NCI-H526 treated with DMSO at 0.1 percent for 48 hours (cell line): ENCODE data around the gene TRMO.
A peak's percentile ranks its signal among the peaks of the same experiment; 100 is the strongest.

Experiments used
- DNase-seq: peaks from one replicate; lab custom pipeline; 2025; lab: John Stamatoyannopoulos, UW

TRMO gene

GRCh38 chr9:97938081-97938644 lies 15.9 kb upstream of the TRMO start, which contains the start of gene HEMGN:
Gene HEMGN, minus strand, starts transcription at chr9:97938172. Its CDS starts 36 bp downstream, at chr9:97938136.
- no peak for DNase-seq

GRCh38 chr9:97936998-97937397 lies 14.7 kb upstream of the TRMO start:
- no peak for DNase-seq

- no peak for DNase-seq
Observed at GRCh38 chr9:97935276-97935675, 13.0 kb upstream of the TRMO start.

- DNase-seq = peak; percentile 83
Observed at GRCh38 chr9:97934321-97935115, 12.2 kb upstream of the TRMO start.

GRCh38 chr9:97933297-97933998 lies 11.1 kb upstream of the TRMO start:
- DNase-seq = no peak

- DNase-seq = no peak
Observed at GRCh38 chr9:97930972-97931371, 8.7 kb upstream of the TRMO start.

- DNase-seq = no peak
Observed at GRCh38 chr9:97928986-97929604, 6.8 kb upstream of the TRMO start.

GRCh38 chr9:97925497-97926334 lies 3.4 kb upstream of the TRMO start:
- DNase-seq = no peak

GRCh38 chr9:97924386-97924785 lies 2.1 kb upstream of the TRMO start:
- no peak for DNase-seq

GRCh38 chr9:97923529-97924108 lies 1.3 kb upstream of the TRMO start:
- DNase-seq = peak; percentile 69

- DNase-seq = no peak
Observed at GRCh38 chr9:97919217-97919813, 3.0 kb downstream of the TRMO start.

- DNase-seq = no peak
Observed at GRCh38 chr9:97918611-97919010, 3.7 kb downstream of the TRMO start.

- no peak for DNase-seq
Observed at GRCh38 chr9:97911970-97912369, 10.3 kb downstream of the TRMO start.

- no peak for DNase-seq
Observed at GRCh38 chr9:97911528-97911927, 10.8 kb downstream of the TRMO start.

GRCh38 chr9:97910357-97910756 lies 11.9 kb downstream of the TRMO start:
- DNase-seq = no peak

- no peak for DNase-seq
Observed at GRCh38 chr9:97908705-97909104, 13.6 kb downstream of the TRMO start.

- DNase-seq = no peak
Observed at GRCh38 chr9:97907632-97908031, 14.7 kb downstream of the TRMO start.

GRCh38 chr9:97907046-97907445 lies 15.3 kb downstream of the TRMO start:
- no peak for DNase-seq

- no peak for DNase-seq
Observed at GRCh38 chr9:97906236-97906831, 16.0 kb downstream of the TRMO start.

GRCh38 chr9:97905228-97905627 lies 17.1 kb downstream of the TRMO start:
- no peak for DNase-seq

GRCh38 chr9:97904725-97905124 lies 17.6 kb downstream of the TRMO start:
- DNase-seq = no peak
